GM18526 (cell line): ENCODE data around the gene MUC3A.

Experiments used
- POLR2A ChIP-seq: IDR thresholded peaks from 3 replicates; pipeline ENCODE4 v1.6.1; 2011; ENCODE audit not compliant: insufficient read length; ENCODE audit errors: extremely low read depth

The MUC3A gene

DNA sequence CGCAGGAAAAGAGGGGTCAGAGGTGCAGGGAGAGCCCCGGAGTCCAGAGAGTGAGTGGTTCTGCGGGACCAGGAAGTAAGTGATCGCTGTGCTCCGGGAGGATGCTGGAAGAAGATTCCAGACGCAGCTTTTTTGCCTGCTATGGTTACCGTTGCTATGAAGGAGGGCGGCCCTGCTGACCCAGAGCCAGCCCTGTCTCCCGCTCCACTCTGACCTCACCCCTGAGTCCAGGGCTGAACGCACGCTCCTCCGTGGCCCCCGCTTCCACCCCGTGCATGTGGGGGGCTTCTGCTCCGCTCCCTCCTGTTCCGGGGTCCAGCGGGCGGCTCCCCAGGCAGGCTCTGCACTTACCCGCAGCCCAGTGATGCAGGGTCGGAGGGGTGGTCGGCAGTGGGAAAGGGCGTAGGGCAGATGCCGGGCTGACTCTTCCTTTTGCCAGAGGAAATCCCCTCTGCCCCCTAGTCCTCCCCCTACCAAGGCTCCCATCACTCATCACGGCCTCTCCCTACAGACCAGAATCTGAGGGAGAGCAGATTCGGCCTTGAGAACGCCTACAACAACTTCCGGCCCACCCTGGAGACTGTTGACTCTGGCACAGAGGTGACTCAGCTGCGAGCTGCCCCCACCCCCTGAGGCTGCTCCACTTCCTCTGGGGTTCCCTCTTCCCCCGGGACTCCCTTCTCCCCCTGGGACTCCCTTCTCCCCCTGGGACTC, 67.9 kb downstream of the MUC3A start:
- TF ChIP-seq POLR2A, result peak; percentile 47
